Thyroid gland (tissue), 4 donors: ENCODE results near the gene TAS2R60.

Experiments used
- CTCF ChIP-seq, 6 experiments: fragments of 200-600 bp in 3 of 6; fragments of 450-650 bp in 3 of 6; sonication (generic) in 3 of 6; IDR thresholded peaks; one replicate each; pipeline ENCODE4 v1.5.1; 2016 to 2019; ENCODE audit warnings: antibody characterized with exemption in 6 of 6, mild to moderate bottlenecking in 2 of 6, inconsistent platforms in 1 of 6, moderate library complexity in 1 of 6
- POLR2A ChIP-seq, 2 donors: fragments of 450-650 bp; IDR thresholded peaks; one replicate each; pipeline ENCODE4 v1.6.1; 2017; ENCODE audit warnings: antibody characterized with exemption in 2 of 2, mild to moderate bottlenecking in 2 of 2, moderate library complexity in 1 of 2

DNA sequence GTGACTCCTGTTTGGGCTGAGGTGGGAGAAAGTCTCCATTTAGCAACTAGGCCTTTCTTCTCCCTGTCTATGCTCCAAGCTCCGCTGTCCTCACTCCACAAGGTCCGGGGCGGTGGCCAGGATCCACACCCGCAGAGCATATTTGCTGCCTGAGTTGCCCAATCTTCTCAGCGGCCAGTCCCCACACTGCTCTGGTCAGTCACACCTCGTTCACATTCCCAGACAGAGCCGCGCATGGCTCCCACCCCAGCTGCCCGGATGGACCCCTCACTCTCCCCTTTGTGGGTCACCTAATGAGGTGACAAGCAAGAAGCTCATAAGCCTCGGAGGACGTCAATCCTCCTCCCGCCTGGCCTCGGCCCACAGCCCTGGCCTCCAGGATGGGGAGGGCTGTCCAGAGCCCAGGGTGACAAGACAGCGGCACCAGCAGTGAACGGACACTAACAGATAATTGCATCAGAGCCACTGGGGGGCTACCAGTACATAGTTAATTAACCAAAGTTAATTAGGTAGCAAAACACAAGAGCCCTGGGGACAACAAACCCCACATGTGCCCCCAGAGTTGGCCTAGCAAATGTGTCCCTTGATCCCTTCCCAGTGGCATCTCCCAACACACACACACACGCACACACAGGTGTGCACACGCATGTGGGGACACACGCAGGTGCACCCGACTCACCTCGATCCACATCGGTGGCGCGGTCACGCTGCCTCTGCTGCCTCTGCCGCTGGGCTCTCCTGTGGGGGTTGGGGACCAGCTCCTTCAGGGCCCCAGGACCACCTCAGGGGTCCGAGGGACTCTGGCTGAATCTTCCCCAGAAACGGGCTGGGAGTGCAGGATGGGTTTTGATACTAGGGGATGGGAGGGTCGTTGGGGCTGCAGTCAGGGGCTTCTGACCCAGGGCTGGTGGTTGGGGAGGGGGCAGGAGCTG is 46.4 kb upstream of the TAS2R60 start:
- TF ChIP-seq CTCF (IDR thresholded peaks at IDR 0.05): no peak
- no peak for TF ChIP-seq POLR2A (IDR thresholded peaks at IDR 0.05)
